Thyroid gland (tissue), 4 donors: ENCODE data around the gene CD300C. TPM values are rescaled to one million over a fixed set of nuclear protein-coding genes. Genes with fewer than 3 reads are reported as not detected.

Experiments
- DNase-seq, 2 donors: peaks; one replicate each; pipeline ENCODE4 v3.0.0-alpha.2; 2019
- H3K27ac ChIP-seq, 3 donors: fragments of 200-600 bp; sonication (generic); 1 replicate in 2 of 3; 2 replicates in 1 of 3; pipeline ENCODE4 v1.5.1; 2016 to 2019; ENCODE audit warnings: mild to moderate bottlenecking in 1 of 3, moderate library complexity in 1 of 3
- H3K27me3 ChIP-seq: fragments of 200-600 bp; sonication (generic); one replicate; pipeline ENCODE4 v1.5.1; 2019
- H3K36me3 ChIP-seq, 2 donors: fragments of 200-600 bp; sonication (generic); one replicate each; pipeline ENCODE4 v1.5.1; 2016 to 2019
- H3K4me1 ChIP-seq, 2 donors: fragments of 200-600 bp; sonication (generic); one replicate each; pipeline ENCODE4 v1.5.1; 2017 to 2019
- H3K4me3 ChIP-seq, 3 donors: fragments of 200-600 bp; sonication (generic); replicated peaks in 1 of 3; 1 replicate in 2 of 3; 2 replicates in 1 of 3; pipeline ENCODE4 v1.5.1; 2016; ENCODE audit warnings: mild to moderate bottlenecking in 1 of 3
- H3K9me3 ChIP-seq: fragments of 200-600 bp; sonication (generic); one replicate; pipeline ENCODE4 v1.5.1; 2017
- POLR2A ChIP-seq, 2 donors: fragments of 450-650 bp; IDR thresholded peaks; one replicate each; pipeline ENCODE4 v1.6.1; 2017; ENCODE audit warnings: antibody characterized with exemption in 2 of 2, mild to moderate bottlenecking in 2 of 2, moderate library complexity in 1 of 2
- whole genome bisulfite sequencing, 2 donors: methylation state at CpG; one replicate each; pipeline ENCODE4 v1.1.5; 2017; 5-methylcytosine and 5-hydroxymethylcytosine counted together
- intact Hi-C: fragments of 100-400 bp; cut with DNase I; formaldehyde crosslinking; loops from one replicate; pipeline ENCODE4 v1.15.1; 2023
- total RNA-seq, 4 donors: library from RNA; depleted of rRNA; stranded (reverse); fragments of >200 nt; gene quantifications; one replicate each; pipeline ENCODE4 v1.2.3, GENCODE V29; 2016
- TF ChIP-seq, protein P1 (sequence below), 6 experiments: fragments of 200-600 bp in 3 of 6; fragments of 450-650 bp in 3 of 6; sonication (generic) in 3 of 6; IDR thresholded peaks; one replicate each; pipeline ENCODE4 v1.5.1; 2016 to 2019; ENCODE audit warnings: antibody characterized with exemption in 6 of 6, mild to moderate bottlenecking in 2 of 6, inconsistent platforms in 1 of 6, moderate library complexity in 1 of 6

Gene CD300C
- total RNA-seq, 4 donors from 2014 or later: 0.45 to 1.2 (median 1.1) TPM; not detected in 1

- no peaks in the 10 kb centered on the region for H3K36me3 ChIP-seq
- no peaks in the 10 kb centered on the region for H3K27me3 ChIP-seq
- H3K4me1 ChIP-seq: no peaks in the 10 kb centered on the region
- H3K9me3 ChIP-seq: no peaks in the 10 kb centered on the region
- WGBS, 2 donors: 88 to 95% methylated on average over 1 of the region's 1 CpG
- no peak for TF ChIP-seq POLR2A (IDR thresholded peaks at IDR 0.05)
- TF ChIP-seq, protein P1, sequence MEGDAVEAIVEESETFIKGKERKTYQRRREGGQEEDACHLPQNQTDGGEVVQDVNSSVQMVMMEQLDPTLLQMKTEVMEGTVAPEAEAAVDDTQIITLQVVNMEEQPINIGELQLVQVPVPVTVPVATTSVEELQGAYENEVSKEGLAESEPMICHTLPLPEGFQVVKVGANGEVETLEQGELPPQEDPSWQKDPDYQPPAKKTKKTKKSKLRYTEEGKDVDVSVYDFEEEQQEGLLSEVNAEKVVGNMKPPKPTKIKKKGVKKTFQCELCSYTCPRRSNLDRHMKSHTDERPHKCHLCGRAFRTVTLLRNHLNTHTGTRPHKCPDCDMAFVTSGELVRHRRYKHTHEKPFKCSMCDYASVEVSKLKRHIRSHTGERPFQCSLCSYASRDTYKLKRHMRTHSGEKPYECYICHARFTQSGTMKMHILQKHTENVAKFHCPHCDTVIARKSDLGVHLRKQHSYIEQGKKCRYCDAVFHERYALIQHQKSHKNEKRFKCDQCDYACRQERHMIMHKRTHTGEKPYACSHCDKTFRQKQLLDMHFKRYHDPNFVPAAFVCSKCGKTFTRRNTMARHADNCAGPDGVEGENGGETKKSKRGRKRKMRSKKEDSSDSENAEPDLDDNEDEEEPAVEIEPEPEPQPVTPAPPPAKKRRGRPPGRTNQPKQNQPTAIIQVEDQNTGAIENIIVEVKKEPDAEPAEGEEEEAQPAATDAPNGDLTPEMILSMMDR (IDR thresholded peaks at IDR 0.05): no peak
- H3K27ac ChIP-seq: no peak overlapping the region
- H3K4me3 ChIP-seq: no peak overlapping the region
- intact Hi-C loops: no loop called here
- DNase-seq: no peak
These were observed 20.5 kb downstream of the CD300C start for GRCh38 chr17:74525465-74525725.

DNA sequence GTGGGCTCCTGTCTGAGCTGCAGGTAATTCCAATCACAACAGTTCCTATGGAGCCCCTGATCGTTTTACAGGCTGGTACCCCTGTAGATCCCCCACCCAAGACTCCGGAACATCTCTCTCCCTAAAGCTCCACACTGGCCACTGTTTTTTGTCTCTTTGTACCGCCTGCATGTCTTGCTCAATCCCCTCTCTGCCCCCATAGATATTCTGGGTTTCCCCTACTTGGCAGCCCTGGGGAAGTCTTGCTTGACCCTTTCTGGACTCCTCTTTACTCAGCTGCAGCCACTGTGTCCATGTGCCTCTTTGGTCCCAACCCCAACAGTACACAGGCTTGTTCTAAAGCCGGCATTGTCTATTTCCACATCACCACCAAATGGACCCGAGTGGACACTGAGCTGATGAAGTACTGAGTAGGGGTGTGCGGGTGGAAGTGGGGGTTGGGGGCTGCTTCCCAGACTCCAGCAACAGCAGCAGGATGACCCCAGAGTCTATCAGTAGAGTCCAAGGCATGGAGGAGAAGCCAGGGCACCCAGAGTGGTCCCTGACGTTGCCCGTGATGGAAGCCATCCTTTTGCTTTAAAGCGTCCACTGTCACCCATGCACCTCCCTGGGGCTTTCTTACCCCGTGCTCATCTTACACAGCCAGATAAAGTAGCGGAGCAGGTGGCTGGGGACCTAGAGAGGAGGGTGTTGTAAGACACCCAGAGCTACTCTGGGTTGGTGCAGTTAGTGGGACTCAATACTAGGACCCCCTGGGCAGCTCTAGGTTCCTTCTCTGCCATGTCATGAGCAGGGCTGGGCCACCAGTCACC, 21.1 kb downstream of the CD300C start:
- H3K4me3 ChIP-seq: no peak overlapping the region
- no peaks in the 10 kb centered on the region for H3K36me3 ChIP-seq
- intact Hi-C loops: no loop called here
- no peak overlapping the region for H3K27ac ChIP-seq
- TF ChIP-seq, protein P1 (IDR thresholded peaks at IDR 0.05): no peak
- no peak for TF ChIP-seq POLR2A (IDR thresholded peaks at IDR 0.05)
- no peaks in the 10 kb centered on the region for H3K4me1 ChIP-seq
- H3K9me3 ChIP-seq: no peaks in the 10 kb centered on the region
- WGBS, 2 donors: 84 to 88% methylated on average over 11 of the region's 11 CpGs
- H3K27me3 ChIP-seq: no peaks in the 10 kb centered on the region
- no peak for DNase-seq

DNA sequence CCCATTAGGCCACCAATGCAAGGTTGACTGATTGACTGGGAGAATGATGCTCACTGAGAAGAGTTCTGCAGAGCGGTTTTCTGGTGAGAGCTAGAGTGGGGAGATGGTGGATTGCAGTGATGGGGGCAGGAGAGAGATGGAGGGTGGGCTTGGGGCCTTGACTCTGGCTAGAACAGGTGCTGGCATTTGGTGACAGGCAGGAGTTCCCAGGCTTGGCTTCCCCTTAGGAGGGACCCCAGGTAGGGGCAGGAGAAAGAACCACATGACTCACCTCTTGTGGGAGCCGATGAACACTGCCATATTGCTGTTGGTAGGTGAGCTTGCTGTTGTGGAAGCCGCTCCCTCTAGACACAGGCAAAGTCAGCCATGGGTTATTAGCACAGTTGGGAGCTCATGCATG, 22.6 kb downstream of the CD300C start:
- TF ChIP-seq, protein P1 (IDR thresholded peaks at IDR 0.05): no peak
- no peak for TF ChIP-seq POLR2A (IDR thresholded peaks at IDR 0.05)
- no peaks in the 10 kb centered on the region for H3K4me1 ChIP-seq
- H3K9me3 ChIP-seq: no peaks in the 10 kb centered on the region
- H3K4me3 ChIP-seq: no peak overlapping the region
- no peaks in the 10 kb centered on the region for H3K27me3 ChIP-seq
- H3K27ac ChIP-seq: no peak overlapping the region
- H3K36me3 ChIP-seq: no peaks in the 10 kb centered on the region
- DNase-seq: no peak
- intact Hi-C loops: no loop called here
- WGBS, 2 donors: 94 to 96% methylated on average over 3 of the region's 3 CpGs

DNA sequence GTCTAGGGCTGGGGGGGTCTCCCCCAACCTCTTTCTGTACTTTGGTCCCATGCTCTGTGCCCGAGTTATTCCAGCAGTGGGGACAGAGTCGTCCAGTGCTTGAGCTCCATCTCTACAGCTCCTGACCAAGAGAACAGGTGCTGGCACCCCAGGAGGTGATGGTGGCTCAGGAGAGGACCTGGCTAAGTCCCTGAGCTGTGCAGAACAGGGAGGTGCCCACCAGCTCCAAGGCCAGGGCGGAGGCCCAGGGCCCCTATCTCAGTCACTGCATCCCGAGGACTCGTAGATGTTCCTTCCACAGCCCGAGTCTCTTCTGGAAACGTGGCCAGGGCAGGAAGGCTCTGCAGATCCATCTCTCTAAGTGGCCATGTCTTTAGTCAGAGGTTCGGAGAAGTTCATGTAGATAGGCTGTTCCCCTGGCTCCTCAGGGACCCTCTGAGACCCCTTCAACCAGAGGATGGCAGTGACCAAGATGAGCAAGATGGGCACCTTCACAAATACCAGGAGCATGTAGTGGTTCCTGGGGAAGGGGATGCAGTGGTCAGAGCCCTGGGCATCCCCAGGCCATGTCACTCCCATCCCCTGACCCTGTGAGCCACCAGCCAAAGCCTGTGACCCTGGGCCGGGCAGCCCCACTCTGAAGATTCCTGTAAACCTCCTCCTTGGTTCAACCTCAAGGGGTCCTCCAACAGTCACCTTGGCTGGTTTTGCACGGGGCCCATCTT, 23.4 kb downstream of the CD300C start:
- TF ChIP-seq POLR2A (IDR thresholded peaks at IDR 0.05): no peak
- TF ChIP-seq, protein P1 (IDR thresholded peaks at IDR 0.05): no peak
- no peaks in the 10 kb centered on the region for H3K36me3 ChIP-seq
- no peak overlapping the region for H3K4me3 ChIP-seq
- H3K4me1 ChIP-seq: no peaks in the 10 kb centered on the region
- intact Hi-C loops: no loop called here
- no peaks in the 10 kb centered on the region for H3K27me3 ChIP-seq
- 77 to 85% methylated on average over 9 to 10 of the region's 10 CpGs for WGBS, 2 donors
- H3K9me3 ChIP-seq: no peaks in the 10 kb centered on the region
- no peak overlapping the region for H3K27ac ChIP-seq
- DNase-seq: no peak

- no peak overlapping the region for H3K27ac ChIP-seq
- 67 to 80% methylated on average over 6 to 9 of the region's 9 CpGs for WGBS, 2 donors
- H3K27me3 ChIP-seq: no peaks in the 10 kb centered on the region
- no peaks in the 10 kb centered on the region for H3K36me3 ChIP-seq
- TF ChIP-seq, protein P1 (IDR thresholded peaks at IDR 0.05): no peak
- TF ChIP-seq POLR2A (IDR thresholded peaks at IDR 0.05): no peak
- H3K4me1 ChIP-seq: no peaks in the 10 kb centered on the region
- H3K4me3 ChIP-seq: no peak overlapping the region
- intact Hi-C loops: no loop called here
- DNase-seq: no peak
- H3K9me3 ChIP-seq: no peaks in the 10 kb centered on the region
These were observed 24.2 kb downstream of the CD300C start for GRCh38 chr17:74521701-74522201.
